Measurements from ENCODE around the gene CDK16.

- TF ChIP-seq POLR2AphosphoS5 (IDR thresholded peaks at IDR 0.05; ENCODE audit: low read depth, low read length), result no peak
- TF ChIP-seq CTCF (IDR thresholded peaks at IDR 0.05), result no peak
- TF ChIP-seq REST (IDR thresholded peaks at IDR 0.05; ENCODE audit: insufficient read depth in 1 of 2, low read depth in 2 of 2, low read length in 1 of 2), result no peak
- no peak for TF ChIP-seq SIN3A (IDR thresholded peaks at IDR 0.05; ENCODE audit: borderline replicate concordance, insufficient read depth, low read depth, low read length)
- no peak for TF ChIP-seq TCF7L2 (IDR thresholded peaks at IDR 0.05; ENCODE audit: low read depth, low read length)
These were observed 687 bp downstream of the CDK16 start for GRCh38 chrX:47218920-47219815.

Measured in Panc1 (cell line).